NCI-H524 treated with DMSO at 0.1 percent for 48 hours (cell line): ENCODE measurements around the gene SHANK1.

Source experiments
- DNase-seq: peaks from one replicate; lab custom pipeline; 2025; lab: John Stamatoyannopoulos, UW

The SHANK1 gene

GRCh38 chr19:50711805-50712204, 7.8 kb downstream of the SHANK1 start:
- DNase-seq, result no peak

- no peak for DNase-seq
Observed at GRCh38 chr19:50711196-50711595, 8.4 kb downstream of the SHANK1 start.

- no peak for DNase-seq
Observed at GRCh38 chr19:50710612-50711011, 9.0 kb downstream of the SHANK1 start.

DNA sequence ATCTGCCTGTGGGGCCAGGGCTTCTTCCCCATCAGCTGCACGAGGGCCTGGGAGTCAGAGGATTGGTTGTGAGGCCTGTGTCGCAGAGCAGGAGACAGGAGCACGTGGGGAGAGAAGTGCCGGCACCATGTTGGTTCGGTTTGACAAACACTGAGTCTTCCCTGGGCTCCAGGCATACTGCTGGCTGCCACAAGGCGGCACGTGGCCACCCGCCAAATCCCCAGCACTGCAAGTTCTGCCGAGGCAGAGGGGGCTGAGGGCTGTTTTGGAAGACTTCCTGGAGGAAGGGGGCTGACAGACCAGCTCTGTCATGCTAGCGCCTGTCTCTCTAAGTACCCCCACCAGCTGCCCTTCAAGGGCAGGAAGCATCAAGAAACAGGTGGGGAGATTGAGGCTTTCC, 9.5 kb downstream of the SHANK1 start:
- no peak for DNase-seq

DNA sequence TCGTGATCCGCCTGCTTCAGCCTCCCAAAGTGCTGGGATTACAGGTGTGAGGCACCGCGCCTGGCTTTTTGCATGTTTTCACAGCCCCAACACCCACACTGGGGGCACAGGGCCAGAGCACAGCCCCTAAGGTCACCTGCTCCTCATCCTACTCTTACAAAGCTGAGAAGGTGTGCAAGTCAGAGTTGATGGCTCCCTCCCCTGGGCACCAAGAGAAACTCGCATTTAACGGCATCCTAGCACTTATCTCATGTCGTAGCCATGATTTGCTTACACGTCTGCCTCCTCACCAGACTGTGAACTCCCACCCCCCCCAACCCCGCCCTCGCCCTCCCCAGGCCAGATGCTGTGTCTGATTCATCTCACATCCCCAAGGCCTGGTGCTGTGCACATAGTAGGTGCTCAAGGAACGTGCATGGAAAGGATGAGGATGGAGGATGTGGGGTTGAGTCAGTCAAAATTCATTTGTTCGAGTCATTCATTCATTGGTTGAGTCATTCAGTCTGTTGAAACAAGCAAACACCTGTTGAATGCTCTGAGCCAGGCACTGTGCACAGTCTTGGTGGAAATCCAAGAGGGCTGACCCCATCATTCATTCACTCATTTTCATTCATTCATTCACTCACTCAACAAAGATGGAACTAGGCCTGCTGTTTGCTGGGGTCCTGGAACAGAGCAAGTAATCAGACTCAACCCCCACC, 11.3 kb downstream of the SHANK1 start:
- no peak for DNase-seq

DNA sequence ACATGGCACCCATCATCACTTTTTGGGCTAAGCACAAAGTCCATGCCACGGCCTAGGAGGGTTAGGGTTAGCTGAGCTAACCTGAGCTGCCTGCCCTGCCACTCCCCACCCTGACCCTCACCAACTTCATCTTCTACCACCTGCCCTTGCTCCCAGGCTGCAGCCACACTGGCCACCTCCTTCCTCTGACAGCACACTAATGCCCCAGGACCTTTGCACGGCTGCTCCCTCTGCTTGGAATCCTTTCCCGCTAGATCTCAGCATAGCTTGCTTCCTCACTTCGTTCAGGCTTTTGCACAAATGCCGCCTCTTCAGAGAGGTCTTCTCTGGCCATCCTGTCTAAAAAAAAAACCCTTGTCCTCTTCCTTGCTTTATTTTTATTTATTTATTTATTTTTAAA, 13.2 kb downstream of the SHANK1 start:
- DNase-seq, result no peak

- DNase-seq, result no peak
Observed at GRCh38 chr19:50705422-50706019, 14.1 kb downstream of the SHANK1 start.

DNA sequence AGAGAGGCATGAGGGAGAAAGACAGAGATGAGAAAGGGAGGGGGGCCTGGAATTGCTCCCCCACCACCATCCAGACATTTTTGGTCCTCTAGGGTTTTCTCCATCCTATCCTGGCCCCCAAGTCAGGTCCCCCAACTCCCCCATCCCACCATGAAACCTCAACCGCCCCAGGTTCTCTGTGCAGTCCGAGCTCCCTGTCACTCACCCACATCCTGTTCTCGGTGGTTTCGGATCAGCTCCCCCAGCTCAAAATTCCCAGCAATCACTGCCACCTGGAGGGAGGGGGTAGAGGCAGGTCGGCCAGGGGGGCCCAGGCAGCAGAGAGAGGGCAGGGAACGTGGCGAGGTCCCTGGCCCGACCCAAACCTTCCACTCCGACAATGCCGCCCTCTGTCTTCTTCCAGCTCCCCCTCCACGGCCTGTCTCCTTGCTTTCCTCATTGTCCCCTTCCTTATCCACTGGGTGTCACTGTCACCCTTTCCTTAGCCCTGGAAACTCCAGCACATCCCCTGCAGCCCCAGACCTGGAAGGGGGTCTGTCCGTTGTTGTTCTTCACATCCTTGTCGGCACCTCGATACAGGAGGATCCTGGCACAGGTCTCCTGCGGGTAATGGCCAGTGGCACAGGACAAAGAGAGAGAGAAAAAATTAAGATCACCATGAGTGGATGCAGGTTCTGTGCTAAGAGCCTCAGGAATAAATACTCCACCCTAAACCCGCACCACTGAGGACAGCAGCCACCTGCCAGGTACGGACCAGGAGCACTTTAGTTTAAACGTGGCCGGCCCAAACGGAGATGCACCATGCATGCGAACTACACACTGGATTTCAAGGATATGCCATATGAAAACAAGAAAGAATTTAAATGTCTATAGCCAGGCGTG, 15.4 kb downstream of the SHANK1 start:
- DNase-seq, result no peak

- no peak for DNase-seq
Observed at GRCh38 chr19:50702871-50703829, 16.5 kb downstream of the SHANK1 start.

- DNase-seq, result no peak
Observed at GRCh38 chr19:50702158-50702870, 17.3 kb downstream of the SHANK1 start.

DNA sequence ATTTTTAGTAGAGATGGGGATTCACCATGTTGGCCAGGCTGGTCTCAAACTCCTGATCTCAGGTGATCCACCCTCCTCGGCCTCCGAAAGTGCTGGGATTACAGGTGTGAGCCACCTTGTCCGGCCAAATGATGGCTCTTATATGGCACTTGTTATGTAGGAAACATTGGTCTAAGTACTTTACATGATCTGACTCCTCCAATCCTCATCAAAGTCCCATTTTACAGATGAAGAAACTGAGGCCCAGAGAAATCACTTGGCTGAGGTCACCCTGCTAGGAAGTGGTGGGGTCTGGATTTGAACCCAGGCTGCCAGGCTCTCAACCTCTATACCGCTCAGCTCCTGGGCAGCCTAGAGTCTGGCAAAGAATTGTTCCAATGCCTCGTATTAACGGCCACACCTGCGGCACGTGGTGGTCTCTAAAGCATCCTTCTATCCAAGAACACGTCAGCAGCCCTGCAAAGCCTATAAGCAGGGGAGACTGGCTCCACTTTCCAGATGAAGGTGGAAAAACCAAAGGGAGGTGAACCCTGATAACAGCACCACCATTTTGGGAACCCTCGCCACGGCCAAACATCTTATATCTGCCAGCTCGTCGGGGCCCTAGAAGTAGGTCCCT, 18.1 kb downstream of the SHANK1 start:
- no peak for DNase-seq

DNA sequence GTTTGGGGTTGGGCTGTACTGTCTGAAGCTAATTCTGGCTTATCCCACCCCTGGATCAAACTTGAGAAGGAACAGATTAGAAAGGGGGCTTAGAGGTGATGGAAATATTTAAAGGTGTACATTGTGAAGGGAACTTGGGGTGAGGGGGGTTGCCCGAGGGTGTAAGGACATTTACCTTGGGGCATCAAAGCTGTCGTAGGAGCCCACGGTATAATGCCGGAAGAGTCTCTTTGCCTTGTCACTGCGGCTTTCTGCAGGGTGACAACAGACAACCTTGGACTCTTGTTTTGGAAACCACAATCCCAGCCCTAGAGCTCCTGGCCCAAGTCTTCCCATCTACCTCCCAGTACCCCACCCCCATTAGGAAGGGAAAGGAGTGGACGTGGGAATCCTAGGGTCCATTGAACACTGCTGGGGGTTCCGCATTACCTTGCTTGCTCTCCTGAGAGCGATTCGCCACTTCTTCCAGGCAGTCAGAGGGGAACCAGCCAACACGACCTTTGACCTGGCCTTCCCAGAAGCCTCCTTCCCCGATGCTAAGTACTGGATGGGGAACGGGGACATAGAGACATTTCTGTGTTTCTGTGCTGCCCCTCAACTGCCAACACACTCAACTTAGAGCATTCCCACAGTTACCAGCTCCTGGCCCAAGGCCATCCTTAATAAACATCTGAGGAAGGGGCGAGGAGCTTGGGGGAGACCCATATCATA, 22.0 kb downstream of the SHANK1 start:
- no peak for DNase-seq

- DNase-seq, result no peak
Observed at GRCh38 chr19:50696094-50696483, 23.5 kb downstream of the SHANK1 start.

GRCh38 chr19:50695251-50696093, 24.1 kb downstream of the SHANK1 start:
- DNase-seq, result peak; percentile 47

- no peak for DNase-seq
Observed at GRCh38 chr19:50694815-50695145, 24.8 kb downstream of the SHANK1 start.

GRCh38 chr19:50693064-50693975, 26.3 kb downstream of the SHANK1 start:
- no peak for DNase-seq

DNA sequence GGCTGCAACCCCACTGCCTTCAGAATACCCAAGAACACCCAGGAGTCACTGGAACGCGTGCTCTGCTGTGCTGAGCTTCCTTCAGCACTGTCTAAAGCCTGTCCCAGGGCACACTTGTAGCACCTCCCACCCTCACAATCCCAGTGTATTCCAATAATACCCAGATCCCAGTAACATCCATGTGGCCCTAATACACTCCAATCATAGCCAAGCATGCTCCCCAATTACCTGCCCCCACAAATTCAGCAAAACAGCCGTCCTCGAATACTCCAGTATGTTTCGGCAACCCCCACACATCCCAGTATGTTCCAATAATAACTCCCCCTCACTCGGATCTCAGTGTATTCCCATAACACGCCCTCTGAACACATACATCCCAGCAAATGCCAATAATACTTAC, 29.2 kb downstream of the SHANK1 start:
- no peak for DNase-seq

DNA sequence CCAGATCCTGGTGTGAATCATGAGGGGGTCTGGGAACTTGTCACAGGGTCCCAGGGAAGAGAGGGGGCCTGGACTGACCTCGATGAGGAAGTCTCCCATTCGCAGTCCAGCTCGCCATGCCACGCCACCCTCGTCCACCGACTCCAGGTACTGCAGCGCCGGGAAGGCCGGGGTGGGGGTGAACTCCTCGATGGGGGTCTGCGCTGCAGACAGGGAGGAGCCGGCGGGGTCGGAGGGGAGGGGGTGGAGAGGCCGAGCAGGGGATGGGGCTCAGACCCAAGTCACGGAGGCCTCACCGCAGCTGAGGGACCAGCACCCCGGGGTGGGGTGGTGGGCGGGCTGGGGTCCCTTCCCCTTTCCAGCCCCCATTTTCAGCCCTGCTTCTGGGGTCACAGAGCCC, 30.8 kb downstream of the SHANK1 start:
- DNase-seq, result no peak
